ENCODE results near the gene ATG5.

DNA sequence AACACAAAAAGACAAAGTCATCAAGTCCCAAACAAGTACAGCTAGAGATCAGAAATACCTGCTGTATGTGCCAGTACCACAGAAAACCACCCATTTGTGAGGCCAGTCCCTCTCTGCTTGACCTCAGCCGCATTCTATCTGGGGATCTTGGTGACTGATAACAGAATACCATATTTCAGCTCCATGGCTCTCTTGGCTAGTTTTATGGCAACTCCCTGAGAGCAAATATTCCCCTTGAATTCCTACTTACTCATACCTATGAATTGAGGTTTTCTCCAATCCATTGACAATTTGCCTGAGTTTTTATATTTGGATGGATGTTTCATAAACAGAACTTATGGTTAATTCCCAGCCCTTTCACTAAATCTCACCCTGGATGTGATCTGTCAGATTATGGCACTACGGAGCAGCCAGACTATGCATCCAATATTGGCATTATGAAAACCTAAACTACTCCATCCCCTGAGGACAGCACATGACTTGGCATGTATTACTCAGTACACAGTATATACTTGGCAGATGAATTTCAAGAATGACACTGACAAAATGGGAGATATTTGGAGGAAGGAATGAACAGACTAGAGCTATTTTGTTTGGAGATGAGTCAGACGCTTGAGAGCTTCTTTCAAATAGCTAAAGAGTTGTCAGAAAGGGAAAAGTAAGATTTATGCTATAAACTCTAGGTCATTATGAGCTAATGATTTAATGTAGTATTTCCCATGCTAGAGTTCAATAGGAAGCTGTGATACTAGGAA, 143.7 kb downstream of the ATG5 start:
- TF ChIP-seq CTCF (IDR thresholded peaks at IDR 0.05; ENCODE audit: insufficient read depth, low read depth, low read length) (no peak), EZH2 (IDR thresholded peaks at IDR 0.05; ENCODE audit: insufficient read depth, low read length) (no peak)
